ENCODE data around the gene ZFAND3.

DNA sequence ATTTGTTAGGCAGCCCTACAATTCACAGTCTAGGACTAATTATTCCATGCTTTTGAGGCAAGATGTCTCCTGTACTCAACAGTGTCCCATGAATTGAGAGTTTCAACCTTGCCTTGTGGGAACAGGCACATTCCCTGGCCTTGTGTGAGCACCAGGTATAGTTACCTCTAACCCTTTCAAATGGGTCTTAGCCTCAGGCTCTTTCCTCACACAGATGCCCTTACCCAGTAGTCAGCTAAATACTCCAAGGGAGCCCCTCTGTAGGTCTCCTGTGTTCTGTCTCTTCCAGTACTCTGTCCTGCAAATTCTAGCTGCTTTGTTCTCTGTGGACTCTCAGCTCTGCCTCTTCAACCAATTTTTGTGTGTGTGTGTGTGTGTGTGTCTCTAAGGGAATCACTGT, 135.3 kb downstream of the ZFAND3 start:
- TF ChIP-seq, protein P1, sequence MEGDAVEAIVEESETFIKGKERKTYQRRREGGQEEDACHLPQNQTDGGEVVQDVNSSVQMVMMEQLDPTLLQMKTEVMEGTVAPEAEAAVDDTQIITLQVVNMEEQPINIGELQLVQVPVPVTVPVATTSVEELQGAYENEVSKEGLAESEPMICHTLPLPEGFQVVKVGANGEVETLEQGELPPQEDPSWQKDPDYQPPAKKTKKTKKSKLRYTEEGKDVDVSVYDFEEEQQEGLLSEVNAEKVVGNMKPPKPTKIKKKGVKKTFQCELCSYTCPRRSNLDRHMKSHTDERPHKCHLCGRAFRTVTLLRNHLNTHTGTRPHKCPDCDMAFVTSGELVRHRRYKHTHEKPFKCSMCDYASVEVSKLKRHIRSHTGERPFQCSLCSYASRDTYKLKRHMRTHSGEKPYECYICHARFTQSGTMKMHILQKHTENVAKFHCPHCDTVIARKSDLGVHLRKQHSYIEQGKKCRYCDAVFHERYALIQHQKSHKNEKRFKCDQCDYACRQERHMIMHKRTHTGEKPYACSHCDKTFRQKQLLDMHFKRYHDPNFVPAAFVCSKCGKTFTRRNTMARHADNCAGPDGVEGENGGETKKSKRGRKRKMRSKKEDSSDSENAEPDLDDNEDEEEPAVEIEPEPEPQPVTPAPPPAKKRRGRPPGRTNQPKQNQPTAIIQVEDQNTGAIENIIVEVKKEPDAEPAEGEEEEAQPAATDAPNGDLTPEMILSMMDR (IDR thresholded peaks at IDR 0.05 in 8 of 11, conservative IDR thresholded peaks at IDR 0.05 in 3 of 11): no peak
- no peak for TF ChIP-seq POLR2A (IDR thresholded peaks at IDR 0.05)

All from spleen (tissue), 7 donors.